H9 (cell line): ENCODE results near the gene MYOCOS. TPM values are rescaled to one million over a fixed set of nuclear protein-coding genes. Genes with fewer than 3 reads are reported as not detected.

Experiments
- DNase-seq: peaks from one replicate; pipeline ENCODE4 v3.0.0-alpha.2; 2017
- H2AFZ ChIP-seq: one replicate; pipeline ENCODE4 v1.6.1; 2013; ENCODE audit warnings: mild to moderate bottlenecking, low read length, control low read depth, moderate library complexity
- H2AK5ac ChIP-seq: 2 replicates; pipeline ENCODE4 v1.6.1; 2013; ENCODE audit warnings: low read length, control low read depth, mixed read lengths; ENCODE audit not compliant: insufficient read length
- H2BK120ac ChIP-seq: one replicate; pipeline ENCODE4 v1.6.1; 2013; ENCODE audit warnings: low read depth, mild to moderate bottlenecking, low read length, control low read depth, inconsistent platforms; ENCODE audit not compliant: poor library complexity, severe bottlenecking
- H2BK12ac ChIP-seq: 2 replicates; pipeline ENCODE4 v1.6.1; 2013; ENCODE audit warnings: low read length, control low read depth, mixed read lengths, low read depth; ENCODE audit not compliant: insufficient read length
- H2BK15ac ChIP-seq: 2 replicates; pipeline ENCODE4 v1.6.1; 2013; ENCODE audit warnings: low read depth, low read length, control low read depth
- H2BK20ac ChIP-seq: one replicate; pipeline ENCODE4 v1.6.1; 2013; ENCODE audit warnings: low read depth, mild to moderate bottlenecking, low read length, control low read depth, inconsistent platforms; ENCODE audit not compliant: poor library complexity, severe bottlenecking
- H2BK5ac ChIP-seq: 2 replicates; pipeline ENCODE4 v1.6.1; 2013; ENCODE audit warnings: low read length, control low read depth, mixed read lengths; ENCODE audit not compliant: insufficient read length
- H3K14ac ChIP-seq: 2 replicates; pipeline ENCODE4 v1.6.1; 2013; ENCODE audit warnings: low read length, control low read depth; ENCODE audit not compliant: insufficient read depth
- H3K18ac ChIP-seq: 2 replicates; pipeline ENCODE4 v1.6.1; 2013; ENCODE audit warnings: low read depth, mild to moderate bottlenecking, mixed read lengths, low read length, control low read depth; ENCODE audit not compliant: insufficient read length
- H3K23ac ChIP-seq: 2 replicates; pipeline ENCODE4 v1.6.1; 2013; ENCODE audit warnings: low read length, control low read depth, mixed read lengths, low read depth; ENCODE audit not compliant: insufficient read length
- H3K23me2 ChIP-seq: 2 replicates; pipeline ENCODE4 v1.6.1; 2013; ENCODE audit warnings: low read depth, mild to moderate bottlenecking, mixed read lengths, low read length, control low read depth; ENCODE audit not compliant: insufficient read length, poor library complexity, severe bottlenecking
- H3K27ac ChIP-seq: 2 replicates; pipeline ENCODE4 v1.5.1; 2013; ENCODE audit warnings: low read length, control low read depth, mixed read lengths, low read depth; ENCODE audit not compliant: insufficient read length
- H3K27me3 ChIP-seq: 2 replicates; pipeline ENCODE4 v1.6.1; 2013; ENCODE audit warnings: low read length, control low read depth, inconsistent platforms; ENCODE audit not compliant: insufficient read depth
- H3K4ac ChIP-seq: 2 replicates; pipeline ENCODE4 v1.6.1; 2013; ENCODE audit warnings: low read depth, mild to moderate bottlenecking, control low read depth, inconsistent platforms, low read length, moderate library complexity
- H3K4me1 ChIP-seq: 2 replicates; pipeline ENCODE4 v1.6.1; 2013; ENCODE audit warnings: low read length, control low read depth, inconsistent platforms; ENCODE audit not compliant: insufficient read depth
- H3K4me2 ChIP-seq: 2 replicates; pipeline ENCODE4 v1.6.1; 2013; ENCODE audit warnings: low read length, control low read depth, mixed read lengths; ENCODE audit not compliant: insufficient read length, insufficient read depth
- H3K56ac ChIP-seq: 2 replicates; pipeline ENCODE4 v1.6.1; 2013; ENCODE audit warnings: low read depth, mild to moderate bottlenecking, mixed read lengths, low read length, control low read depth; ENCODE audit not compliant: insufficient read length
- H3K79me1 ChIP-seq: 2 replicates; pipeline ENCODE4 v1.6.1; 2013; ENCODE audit warnings: low read depth, mild to moderate bottlenecking, moderate library complexity, low read length, control low read depth, inconsistent platforms; ENCODE audit not compliant: insufficient read depth, poor library complexity, severe bottlenecking
- H3K79me2 ChIP-seq: 2 replicates; pipeline ENCODE4 v1.6.1; 2013; ENCODE audit warnings: low read length, control low read depth, inconsistent platforms; ENCODE audit not compliant: insufficient read depth
- H3K9ac ChIP-seq: 2 replicates; pipeline ENCODE4 v1.6.1; 2013; ENCODE audit warnings: low read length, control low read depth, mixed read lengths; ENCODE audit not compliant: insufficient read length; ENCODE audit errors: extremely low read depth
- H3K9me3 ChIP-seq: one replicate; pipeline ENCODE4 v1.6.1; 2013; ENCODE audit warnings: low read depth, low read length, inconsistent platforms; ENCODE audit not compliant: control insufficient read depth
- H3T11ph ChIP-seq: one replicate; pipeline ENCODE4 v1.6.1; 2013; ENCODE audit warnings: mild to moderate bottlenecking, low read length, control low read depth, inconsistent platforms
- H4K20me1 ChIP-seq: one replicate; pipeline ENCODE4 v1.6.1; 2013; ENCODE audit not compliant: control insufficient read depth, insufficient read length, insufficient read depth
- H4K5ac ChIP-seq: 2 replicates; pipeline ENCODE4 v1.6.1; 2013; ENCODE audit warnings: low read depth, mild to moderate bottlenecking, mixed read lengths, low read length, control low read depth; ENCODE audit not compliant: insufficient read length
- H4K8ac ChIP-seq: replicated peaks from 2 replicates; pipeline ENCODE4 v1.6.1; 2013; ENCODE audit warnings: low read length, control low read depth, mixed read lengths, low read depth; ENCODE audit not compliant: insufficient read length
- H4K91ac ChIP-seq: 2 replicates; pipeline ENCODE4 v1.6.1; 2013; ENCODE audit warnings: low read depth, mild to moderate bottlenecking, moderate library complexity, mixed read lengths, low read length, control low read depth; ENCODE audit not compliant: insufficient read length
- H3K27ac Mint-ChIP-seq, 3 experiments: 2 replicates in 2 of 3; 3 replicates in 1 of 3; pipeline ENCODE4 v1.8.0; 2020 to 2021; ENCODE audit warnings: mixed read lengths in 3 of 3, mild to moderate bottlenecking in 1 of 3, moderate library complexity in 1 of 3
- H3K27me3 Mint-ChIP-seq: 2 replicates; pipeline ENCODE4 v1.8.0; 2021; ENCODE audit warnings: low read depth, mild to moderate bottlenecking, moderate library complexity, mixed read lengths
- H3K36me3 Mint-ChIP-seq, 3 experiments: 2 replicates in 2 of 3; 3 replicates in 1 of 3; pipeline ENCODE4 v1.8.0; 2020 to 2021; ENCODE audit warnings: low read depth in 3 of 3, mixed read lengths in 3 of 3; ENCODE audit not compliant: insufficient read depth in 1 of 3
- H3K4me1 Mint-ChIP-seq, 2 experiments: 2 replicates each; pipeline ENCODE4 v1.8.0; 2020; ENCODE audit warnings: mixed read lengths in 2 of 2
- H3K4me3 Mint-ChIP-seq, 2 experiments: 2 replicates in 1 of 2; 3 replicates in 1 of 2; pipeline ENCODE4 v1.8.0; 2020 to 2021; ENCODE audit warnings: mild to moderate bottlenecking in 2 of 2, mixed read lengths in 2 of 2, moderate library complexity in 1 of 2
- H3K9me3 Mint-ChIP-seq, 2 experiments: 2 replicates in 1 of 2; 3 replicates in 1 of 2; pipeline ENCODE4 v1.8.0; 2020; ENCODE audit warnings: mild to moderate bottlenecking in 2 of 2, mixed read lengths in 2 of 2, moderate library complexity in 1 of 2
- CTCF ChIP-seq: fragments of 200-600 bp; sonication (generic); conservative IDR thresholded peaks from 3 replicates; pipeline ENCODE4 v1.8.0; 2021; ENCODE audit warnings: antibody characterized with exemption, mild to moderate bottlenecking
- WGBS: extraction: QIAGEN DNeasy Blood & Tissue Kit; methylation state at CpG from one replicate; pipeline ENCODE4 v1.1.7; 2013; ENCODE audit warnings: missing lambda C conversion rate, low lambda C conversion rate, mixed read lengths; ENCODE audit not compliant: insufficient read length; ENCODE audit errors: extremely low coverage; 5-methylcytosine and 5-hydroxymethylcytosine counted together
- total RNA-seq: library from RNA; stranded (reverse); gene quantifications from 2 replicates; pipeline ENCODE4 v1.2.1, GENCODE V29; 2021

The MYOCOS gene
- total RNA-seq, 1 experiment from 2014 or later = 0.13 TPM

- Histone ChIP-seq H4K8ac (no peak overlapping the region), H3K23me2 (no peaks in the 10 kb centered on the region), H4K20me1 (no peaks in the 10 kb centered on the region), H2BK12ac (no peak overlapping the region), H3K4me2 (no peak overlapping the region), H3K79me1 (no peaks in the 10 kb centered on the region), H2BK15ac (no peak overlapping the region), H4K91ac (no peak overlapping the region), H3K23ac (no peak overlapping the region), H3K27ac (no peak overlapping the region), H2BK20ac (no peak overlapping the region), H3K27me3 (no peaks in the 10 kb centered on the region), H3K4me1 (no peaks in the 10 kb centered on the region), H2AK5ac (no peak overlapping the region), H3K56ac (no peak overlapping the region), H2BK5ac (no peak overlapping the region), H3K14ac (no peak overlapping the region), H3K9ac (no peak overlapping the region), H4K5ac (no peak overlapping the region), H2BK120ac (no peak overlapping the region), H2AFZ (no peak overlapping the region), H3K18ac (no peak overlapping the region), H3K9me3 (no peaks in the 10 kb centered on the region), H3K79me2 (no peaks in the 10 kb centered on the region), H3K4ac (no peak overlapping the region), H3T11ph (no peak overlapping the region)
- Mint-ChIP-seq H3K27me3 (no peaks in the 10 kb centered on the region), H3K36me3 (peaks cover 37 to 85% (median 72%) of the 10 kb centered on the region in 3 experiments; a peak in 6 of 7 replicates), H3K9me3 (no peaks in the 10 kb centered on the region), H3K4me3 (no peak overlapping the region), H3K4me1 (peaks cover 0 to 4% of the 10 kb centered on the region in 2 experiments; a peak in 1 of 4 replicates), H3K27ac (no peak overlapping the region; a peak in 1 of 7 replicates)
- DNase-seq = no peak
- no CpG with 5 or more reads among the region's 1 CpG for WGBS
- TF ChIP-seq CTCF = no peak
These were observed 38.3 kb upstream of the MYOCOS start for GRCh38 chr1:171583591-171584201.
